A673 (cell line): ENCODE data around the gene SGCD. TPM values are rescaled to one million over a fixed set of nuclear protein-coding genes. Genes with fewer than 3 reads are reported as not detected.

Experiments used
- BruUV-seq: library from RNA; stranded (reverse); fragments of 400-500 nt; replicated peaks from 2 replicates; lab custom pipeline; 2021; lab: Mats Ljungman, UMichigan
- CTCF ChIA-PET: fragments of 300-600 bp; sonication (Branson Sonifier 250); formaldehyde crosslinking; loops from one replicate; lab custom pipeline; 2022; ENCODE audit warnings: antibody characterized with exemption; lab: Charles Lee
- POLR2A ChIA-PET: fragments of 300-600 bp; sonication (Branson Sonifier 250); formaldehyde crosslinking; loops from one replicate; lab custom pipeline; 2022; ENCODE audit warnings: antibody characterized with exemption; ENCODE audit not compliant: low non-redundant PET; lab: Charles Lee
- DNase-seq: peaks from one replicate; pipeline ENCODE4 v3.0.0-alpha.2; 2015; ENCODE audit warnings: low spot score
- H3K27ac ChIP-seq: fragments of 200-600 bp; sonication (generic); 2 replicates; pipeline ENCODE4 v1.5.1; 2016; ENCODE audit warnings: mixed run types, low read depth, mild to moderate bottlenecking, mixed read lengths, antibody characterized with exemption, low read length; ENCODE audit not compliant: poor library complexity, severe bottlenecking
- H3K27me3 ChIP-seq: fragments of 200-600 bp; sonication (generic); replicated peaks from 2 replicates; pipeline ENCODE4 v1.6.1; 2017; ENCODE audit warnings: mixed run types, low read depth, mild to moderate bottlenecking, mixed read lengths, antibody characterized with exemption, low read length; ENCODE audit not compliant: insufficient read depth, poor library complexity
- H3K36me3 ChIP-seq: fragments of 200-600 bp; sonication (generic); 2 replicates; pipeline ENCODE4 v1.6.1; 2016; ENCODE audit warnings: mixed run types, mild to moderate bottlenecking, mixed read lengths, antibody characterized with exemption, low read length; ENCODE audit not compliant: insufficient read depth, poor library complexity, severe bottlenecking
- H3K4me1 ChIP-seq: fragments of 200-600 bp; sonication (generic); 2 replicates; pipeline ENCODE4 v1.6.1; 2017; ENCODE audit warnings: mixed run types, mild to moderate bottlenecking, mixed read lengths, antibody characterized with exemption, low read length; ENCODE audit not compliant: insufficient read depth, poor library complexity, severe bottlenecking
- H3K4me3 ChIP-seq: fragments of 200-600 bp; sonication (generic); 2 replicates; pipeline ENCODE4 v1.5.1; 2016; ENCODE audit warnings: low read depth, mixed run types, mild to moderate bottlenecking, mixed read lengths, low read length; ENCODE audit not compliant: poor library complexity, severe bottlenecking
- H3K9me3 ChIP-seq: fragments of 200-600 bp; sonication (generic); 2 replicates; pipeline ENCODE4 v1.6.1; 2016; ENCODE audit warnings: mixed run types, low read depth, mild to moderate bottlenecking, mixed read lengths, antibody characterized with exemption, low read length; ENCODE audit not compliant: poor library complexity, severe bottlenecking
- CTCF ChIP-seq: fragments of 300-800, 200-600 bp; sonication (generic); conservative IDR thresholded peaks from 2 replicates; pipeline ENCODE4 v1.5.1; 2017; ENCODE audit warnings: low read depth, mild to moderate bottlenecking, antibody characterized with exemption, low read length, moderate library complexity, mixed read lengths
- EZH2 ChIP-seq: fragments of 200-600 bp; sonication (generic); IDR thresholded peaks from 2 replicates; pipeline ENCODE4 v1.6.1; 2017; ENCODE audit warnings: borderline replicate concordance, low read depth, mild to moderate bottlenecking, mixed read lengths, antibody characterized with exemption, low read length; ENCODE audit not compliant: poor library complexity, severe bottlenecking
- intact Hi-C: fragments of 100-400 bp; cut with micrococcal nuclease; formaldehyde crosslinking; loops from one replicate; pipeline ENCODE4 v1.10.0; 2022; ENCODE audit not compliant: unreplicated experiment
- total RNA-seq: library from RNA; stranded (reverse); gene quantifications from 2 replicates; pipeline ENCODE4 v1.2.3, GENCODE V29; 2021

Gene SGCD
- total RNA-seq, 1 experiment from 2014 or later, result 0.17 TPM

- Histone ChIP-seq H3K27ac (no peak overlapping the region), H3K27me3 (no peaks in the 10 kb centered on the region), H3K9me3 (no peaks in the 10 kb centered on the region), H3K36me3 (no peaks in the 10 kb centered on the region), H3K4me1 (no peaks in the 10 kb centered on the region), H3K4me3 (no peak overlapping the region)
- ChIA-PET CTCF (no interaction called here), POLR2A (no interaction called here)
- no peak for TF ChIP-seq CTCF
- DNase-seq, result no peak
- no TSS peak for BruUV-seq
- intact Hi-C loops, result no loop called here
Measured at GRCh38 chr5:156683509-156683908, 356.5 kb downstream of the SGCD start.

- TF ChIP-seq EZH2, result no peak
- no peak for TF ChIP-seq CTCF
- POLR2A ChIA-PET, result no interaction called here
- no peak for DNase-seq
- Histone ChIP-seq H3K9me3 (no peaks in the 10 kb centered on the region), H3K4me3 (no peak overlapping the region), H3K27ac (no peak overlapping the region), H3K36me3 (no peaks in the 10 kb centered on the region), H3K27me3 (no peaks in the 10 kb centered on the region), H3K4me1 (no peaks in the 10 kb centered on the region)
- no TSS peak for BruUV-seq
- CTCF ChIA-PET, result no interaction called here
- intact Hi-C loops, result no loop called here
Measured at GRCh38 chr5:156684216-156684615, 357.3 kb downstream of the SGCD start.

GRCh38 chr5:156685481-156685880 lies 358.5 kb downstream of the SGCD start:
- Histone ChIP-seq H3K4me1 (no peaks in the 10 kb centered on the region), H3K36me3 (no peaks in the 10 kb centered on the region), H3K27ac (no peak overlapping the region), H3K27me3 (no peaks in the 10 kb centered on the region), H3K4me3 (no peak overlapping the region), H3K9me3 (no peaks in the 10 kb centered on the region)
- ChIA-PET POLR2A (no interaction called here), CTCF (no interaction called here)
- no peak for TF ChIP-seq EZH2
- no peak for TF ChIP-seq CTCF
- no TSS peak for BruUV-seq
- intact Hi-C loops, result no loop called here
- DNase-seq, result no peak
